ENCODE results near the gene PPFIA1. TPM values are rescaled to one million over a fixed set of nuclear protein-coding genes. Genes with fewer than 3 reads are reported as not detected.

PPFIA1 gene
- total and polyA plus RNA-seq, 4 donors, result 19.0 to 74.7 (median 49.0) TPM

GRCh38 chr11:70263363-70263762, 7.1 kb upstream of the PPFIA1 start:
- Histone ChIP-seq H3K9me3 (ENCODE audit: control insufficient read depth, low read length) (no peaks in the 10 kb centered on the region), H3K4me1 (ENCODE audit: control insufficient read depth in 1 of 2, insufficient read depth in 2 of 2, low read length in 2 of 2) (no peaks in the 10 kb centered on the region), H3K27ac (ENCODE audit: low read depth in 1 of 2, low read length in 2 of 2) (no peak overlapping the region), H3K36me3 (ENCODE audit: control insufficient read depth in 1 of 2, insufficient read depth in 2 of 2, low read length in 1 of 2) (no peaks in the 10 kb centered on the region), H3K27me3 (ENCODE audit: control insufficient read depth in 1 of 2, insufficient read depth in 2 of 2, low read length in 1 of 2) (no peaks in the 10 kb centered on the region), H3K4me3 (ENCODE audit: low read length in 2 of 2) (no peak overlapping the region)
- no peak for ATAC-seq (ENCODE audit: low FRiP score)
- intact Hi-C loops (cut with DNase I), result no loop called here
- DNase-seq, result peak; percentile 9 to 34
- 93 to 94% methylated on average over 7 of the region's 7 CpGs for WGBS, 2 donors

GRCh38 chr11:70265341-70265740, 5.1 kb upstream of the PPFIA1 start:
- DNase-seq (peak in 1 of 2 donors; percentile 3), ATAC-seq (ENCODE audit: low FRiP score) (no peak)
- intact Hi-C loops (cut with DNase I), result no loop called here
- no peaks in the 10 kb centered on the region for H3K9me3 ChIP-seq (ENCODE audit: control insufficient read depth, low read length)
- H3K36me3 ChIP-seq (ENCODE audit: control insufficient read depth in 1 of 2, insufficient read depth in 2 of 2, low read length in 1 of 2), result no peaks in the 10 kb centered on the region
- no peak overlapping the region for H3K27ac ChIP-seq (ENCODE audit: low read depth in 1 of 2, low read length in 2 of 2)
- no peak overlapping the region for H3K4me3 ChIP-seq (ENCODE audit: low read length in 2 of 2)
- H3K4me1 ChIP-seq (ENCODE audit: control insufficient read depth in 1 of 2, insufficient read depth in 2 of 2, low read length in 2 of 2), result no peaks in the 10 kb centered on the region
- WGBS, 2 donors, result 36 to 38% methylated on average over 7 of the region's 7 CpGs
- H3K27me3 ChIP-seq (ENCODE audit: control insufficient read depth in 1 of 2, insufficient read depth in 2 of 2, low read length in 1 of 2), result no peaks in the 10 kb centered on the region

- intact Hi-C loops (cut with DNase I), result no loop called here
- no peak overlapping the region for H3K4me3 ChIP-seq (ENCODE audit: low read length in 2 of 2)
- H3K4me1 ChIP-seq (ENCODE audit: control insufficient read depth in 1 of 2, insufficient read depth in 2 of 2, low read length in 2 of 2), result no peaks in the 10 kb centered on the region
- H3K27me3 ChIP-seq (ENCODE audit: control insufficient read depth in 1 of 2, insufficient read depth in 2 of 2, low read length in 1 of 2), result no peaks in the 10 kb centered on the region
- no peak overlapping the region for H3K27ac ChIP-seq (ENCODE audit: low read depth in 1 of 2, low read length in 2 of 2)
- no peaks in the 10 kb centered on the region for H3K9me3 ChIP-seq (ENCODE audit: control insufficient read depth, low read length)
- DNase-seq, result peak in 1 of 2 donors; percentile 23
- no peaks in the 10 kb centered on the region for H3K36me3 ChIP-seq (ENCODE audit: control insufficient read depth in 1 of 2, insufficient read depth in 2 of 2, low read length in 1 of 2)
- no peak for ATAC-seq (ENCODE audit: low FRiP score)
- WGBS, 2 donors, result 46 to 56% methylated on average over 5 of the region's 5 CpGs
Measured at GRCh38 chr11:70267405-70267950, 3.0 kb upstream of the PPFIA1 start.

GRCh38 chr11:70268526-70268925, 2.0 kb upstream of the PPFIA1 start:
- intact Hi-C loops (cut with DNase I), result no loop called here
- H3K27me3 ChIP-seq (ENCODE audit: control insufficient read depth in 1 of 2, insufficient read depth in 2 of 2, low read length in 1 of 2), result no peaks in the 10 kb centered on the region
- no peaks in the 10 kb centered on the region for H3K9me3 ChIP-seq (ENCODE audit: control insufficient read depth, low read length)
- H3K36me3 ChIP-seq (ENCODE audit: control insufficient read depth in 1 of 2, insufficient read depth in 2 of 2, low read length in 1 of 2), result no peaks in the 10 kb centered on the region
- DNase-seq (peak in 1 of 2 donors; percentile 22), ATAC-seq (ENCODE audit: low FRiP score) (no peak)
- WGBS, 2 donors, result 89% methylated on average over 9 to 10 of the region's 10 CpGs
- no peaks in the 10 kb centered on the region for H3K4me1 ChIP-seq (ENCODE audit: control insufficient read depth in 1 of 2, insufficient read depth in 2 of 2, low read length in 2 of 2)
- H3K4me3 ChIP-seq (ENCODE audit: low read length in 2 of 2), result no peak overlapping the region
- H3K27ac ChIP-seq (ENCODE audit: low read depth in 1 of 2, low read length in 2 of 2), result no peak overlapping the region

- Histone ChIP-seq H3K27ac (ENCODE audit: low read depth in 1 of 2, low read length in 2 of 2) (no peak overlapping the region), H3K27me3 (ENCODE audit: control insufficient read depth in 1 of 2, insufficient read depth in 2 of 2, low read length in 1 of 2) (no peaks in the 10 kb centered on the region), H3K4me3 (ENCODE audit: low read length in 2 of 2) (peak overlapping the region; percentile 90 to 93), H3K36me3 (ENCODE audit: control insufficient read depth in 1 of 2, insufficient read depth in 2 of 2, low read length in 1 of 2) (peaks cover 2 to 5% of the 10 kb centered on the region in 2 donors), H3K9me3 (ENCODE audit: control insufficient read depth, low read length) (no peaks in the 10 kb centered on the region), H3K4me1 (ENCODE audit: control insufficient read depth in 1 of 2, insufficient read depth in 2 of 2, low read length in 2 of 2) (no peaks in the 10 kb centered on the region)
- intact Hi-C loops (cut with DNase I), result loop anchor here in 1 of 2 donors (1.0 to 5.0 kb wide), 2 partner anchors 67 to 126 kb away; partner anchors contain the start of gene CTTN
- DNase-seq (peak; percentile 61 to 83), ATAC-seq (ENCODE audit: low FRiP score) (peak; percentile 34)
- WGBS, 2 donors, result 1% methylated on average over 52 to 75 of the region's 75 CpGs
Measured at GRCh38 chr11:70270877-70271648, 573 bp downstream of the PPFIA1 start.

- H3K4me3 ChIP-seq (ENCODE audit: low read length in 2 of 2), result peak overlapping the region; percentile 90 to 93
- H3K27ac ChIP-seq (ENCODE audit: low read depth in 1 of 2, low read length in 2 of 2), result no peak overlapping the region
- no peak for ATAC-seq (ENCODE audit: low FRiP score)
- peaks cover 2 to 5% of the 10 kb centered on the region in 2 donors for H3K36me3 ChIP-seq (ENCODE audit: control insufficient read depth in 1 of 2, insufficient read depth in 2 of 2, low read length in 1 of 2)
- no peak for DNase-seq
- H3K9me3 ChIP-seq (ENCODE audit: control insufficient read depth, low read length), result no peaks in the 10 kb centered on the region
- H3K27me3 ChIP-seq (ENCODE audit: control insufficient read depth in 1 of 2, insufficient read depth in 2 of 2, low read length in 1 of 2), result no peaks in the 10 kb centered on the region
- no peaks in the 10 kb centered on the region for H3K4me1 ChIP-seq (ENCODE audit: control insufficient read depth in 1 of 2, insufficient read depth in 2 of 2, low read length in 2 of 2)
- WGBS, 2 donors, result 0 to 1% methylated on average over 2 of the region's 2 CpGs
- intact Hi-C loops (cut with DNase I), result loop anchor here in 1 of 2 donors (5.0 kb wide), 1 partner anchor 126 kb away; the partner anchor contains the start of gene CTTN
Measured at GRCh38 chr11:70271649-70271953, 1.1 kb downstream of the PPFIA1 start.

- no peaks in the 10 kb centered on the region for H3K9me3 ChIP-seq (ENCODE audit: control insufficient read depth, low read length)
- ATAC-seq (ENCODE audit: low FRiP score) (no peak), DNase-seq (peak in 1 of 2 donors; percentile 40)
- H3K4me3 ChIP-seq (ENCODE audit: low read length in 2 of 2), result peak overlapping the region in 1 of 2 donors; percentile 93
- no peak overlapping the region for H3K27ac ChIP-seq (ENCODE audit: low read depth in 1 of 2, low read length in 2 of 2)
- 83 to 84% methylated on average over 7 of the region's 7 CpGs for WGBS, 2 donors
- intact Hi-C loops (cut with DNase I), result loop anchor here in 1 of 2 donors (5.0 kb wide), 1 partner anchor 125 kb away; the partner anchor contains the start of gene CTTN
- H3K36me3 ChIP-seq (ENCODE audit: control insufficient read depth in 1 of 2, insufficient read depth in 2 of 2, low read length in 1 of 2), result peaks cover 2 to 5% of the 10 kb centered on the region in 2 donors
- H3K27me3 ChIP-seq (ENCODE audit: control insufficient read depth in 1 of 2, insufficient read depth in 2 of 2, low read length in 1 of 2), result no peaks in the 10 kb centered on the region
- H3K4me1 ChIP-seq (ENCODE audit: control insufficient read depth in 1 of 2, insufficient read depth in 2 of 2, low read length in 2 of 2), result no peaks in the 10 kb centered on the region
Measured at GRCh38 chr11:70272009-70272408, 1.5 kb downstream of the PPFIA1 start.

GRCh38 chr11:70278994-70279393, 8.5 kb downstream of the PPFIA1 start:
- Histone ChIP-seq H3K27me3 (ENCODE audit: control insufficient read depth in 1 of 2, insufficient read depth in 2 of 2, low read length in 1 of 2) (no peaks in the 10 kb centered on the region), H3K27ac (ENCODE audit: low read depth in 1 of 2, low read length in 2 of 2) (no peak overlapping the region), H3K4me1 (ENCODE audit: control insufficient read depth in 1 of 2, insufficient read depth in 2 of 2, low read length in 2 of 2) (peaks cover 3 to 4% of the 10 kb centered on the region in 2 donors), H3K4me3 (ENCODE audit: low read length in 2 of 2) (no peak overlapping the region), H3K36me3 (ENCODE audit: control insufficient read depth in 1 of 2, insufficient read depth in 2 of 2, low read length in 1 of 2) (peaks cover 2 to 3% of the 10 kb centered on the region in 2 donors), H3K9me3 (ENCODE audit: control insufficient read depth, low read length) (no peaks in the 10 kb centered on the region)
- intact Hi-C loops (cut with DNase I), result no loop called here
- DNase-seq, result no peak
- 91 to 94% methylated on average over 8 of the region's 8 CpGs for WGBS, 2 donors
- no peak for ATAC-seq (ENCODE audit: low FRiP score)

Measured in aorta (tissue), 5 donors.